GM23338 (cell line): Measurements from ENCODE around the gene OAS3. TPM values are rescaled to one million over a fixed set of nuclear protein-coding genes. Genes with fewer than 3 reads are reported as not detected.

Experiments used
- ATAC-seq: fragments of 200-7000 bp; cut with Tn5 transposase; 3 replicates; pipeline ENCODE4 v1.9.1; 2020
- DNase-seq: peaks from one replicate; pipeline ENCODE4 v3.0.0-alpha.2; 2015; ENCODE audit warnings: low spot score
- H2AFZ ChIP-seq: fragments of 200-600 bp; sonication (generic); 2 replicates; pipeline ENCODE4 v1.8.0; 2016; ENCODE audit warnings: antibody characterized with exemption, mild to moderate bottlenecking, moderate library complexity
- H3F3A ChIP-seq: fragments of 200-600 bp; sonication (generic); replicated peaks from 2 replicates; pipeline ENCODE4 v1.8.0; 2017; ENCODE audit warnings: antibody characterized with exemption, mixed run types, low read depth
- H3K27ac ChIP-seq: fragments of 200-600 bp; sonication (generic); 2 replicates; pipeline ENCODE4 v1.6.1; 2016; ENCODE audit warnings: low read depth
- H3K27me3 ChIP-seq: fragments of 200-600 bp; sonication (generic); 2 replicates; pipeline ENCODE4 v1.8.0; 2016; ENCODE audit warnings: mild to moderate bottlenecking, mixed run types, moderate library complexity; ENCODE audit not compliant: insufficient read depth
- H3K36me3 ChIP-seq: fragments of 200-600 bp; sonication (generic); 2 replicates; pipeline ENCODE4 v1.8.0; 2016; ENCODE audit warnings: mild to moderate bottlenecking; ENCODE audit not compliant: insufficient read depth
- H3K4me1 ChIP-seq: fragments of 200-600 bp; sonication (generic); 2 replicates; pipeline ENCODE4 v1.8.0; 2016; ENCODE audit warnings: mild to moderate bottlenecking, moderate library complexity; ENCODE audit not compliant: insufficient read depth
- H3K4me2 ChIP-seq: fragments of 200-600 bp; sonication (generic); 2 replicates; pipeline ENCODE4 v1.7.1; 2017; ENCODE audit warnings: mixed run types
- H3K4me3 ChIP-seq: fragments of 200-600 bp; sonication (generic); 2 replicates; pipeline ENCODE4 v1.6.1; 2016; ENCODE audit warnings: mixed run types
- H3K79me2 ChIP-seq: fragments of 200-600 bp; sonication (generic); replicated peaks from 2 replicates; pipeline ENCODE4 v1.8.0; 2017; ENCODE audit warnings: mild to moderate bottlenecking; ENCODE audit not compliant: insufficient read depth
- H3K9me2 ChIP-seq: fragments of 200-600 bp; sonication (generic); 2 replicates; pipeline ENCODE4 v1.8.0; 2017; ENCODE audit not compliant: insufficient read depth
- H4K20me1 ChIP-seq: fragments of 200-600 bp; sonication (generic); replicated peaks from 2 replicates; pipeline ENCODE4 v1.8.0; 2017; ENCODE audit warnings: mild to moderate bottlenecking; ENCODE audit not compliant: insufficient read depth
- H3K27ac Mint-ChIP-seq: 2 replicates; pipeline ENCODE4 v1.8.0; 2020; ENCODE audit warnings: inconsistent platforms, mild to moderate bottlenecking, moderate library complexity, mixed read lengths
- H3K27me3 Mint-ChIP-seq: 3 replicates; pipeline ENCODE4 v1.8.0; 2022; ENCODE audit warnings: low read depth, mild to moderate bottlenecking, moderate library complexity, mixed read lengths, inconsistent platforms; ENCODE audit not compliant: insufficient read depth, poor library complexity
- H3K36me3 Mint-ChIP-seq: 3 replicates; pipeline ENCODE4 v1.8.0; 2021; ENCODE audit warnings: low read depth, mild to moderate bottlenecking, inconsistent platforms, moderate library complexity, mixed read lengths
- H3K4me1 Mint-ChIP-seq: 3 replicates; pipeline ENCODE4 v1.8.0; 2020; ENCODE audit warnings: mild to moderate bottlenecking, inconsistent platforms, mixed read lengths
- H3K4me3 Mint-ChIP-seq: 3 replicates; pipeline ENCODE4 v1.8.0; 2021; ENCODE audit warnings: moderate library complexity, mild to moderate bottlenecking, inconsistent platforms, mixed read lengths
- H3K9me3 Mint-ChIP-seq: 3 replicates; pipeline ENCODE4 v1.8.0; 2020; ENCODE audit warnings: moderate library complexity, mild to moderate bottlenecking, inconsistent platforms, mixed read lengths
- CTCF ChIP-seq, 2 experiments: fragments of 200-600 bp in 1 of 2; sonication (generic) in 1 of 2; conservative IDR thresholded peaks; 2 replicates each; pipeline versions ENCODE4 v1.5.1 to v1.6.1; 2016 to 2017; ENCODE audit warnings: antibody characterized with exemption in 2 of 2, low read depth in 2 of 2, mild to moderate bottlenecking in 2 of 2, moderate library complexity in 1 of 2
- ETS1 ChIP-seq: IDR thresholded peaks from 2 replicates; pipeline ENCODE4 v1.6.1; 2016; ENCODE audit warnings: antibody characterized with exemption
- EZH2 ChIP-seq: fragments of 200-600 bp; sonication (generic); IDR thresholded peaks from one replicate; pipeline ENCODE4 v1.8.0; 2017; ENCODE audit warnings: antibody characterized with exemption, mild to moderate bottlenecking, low read depth; ENCODE audit not compliant: unreplicated experiment
- EZH2phosphoT487 ChIP-seq: fragments of 200-600 bp; sonication (generic); IDR thresholded peaks from one replicate; pipeline ENCODE4 v1.8.1; 2018; ENCODE audit warnings: antibody characterized with exemption; ENCODE audit not compliant: unreplicated experiment
- JUNB ChIP-seq: IDR thresholded peaks from one replicate; pipeline ENCODE4 v1.6.1; 2016; ENCODE audit warnings: antibody characterized with exemption; ENCODE audit not compliant: unreplicated experiment
- NANOG ChIP-seq: IDR thresholded peaks from 2 replicates; pipeline ENCODE4 v1.6.1; 2016; ENCODE audit warnings: antibody characterized with exemption, borderline replicate concordance
- POLR2AphosphoS5 ChIP-seq: IDR thresholded peaks from 2 replicates; pipeline ENCODE4 v1.6.1; 2016; ENCODE audit warnings: antibody characterized with exemption, low read depth
- REST ChIP-seq: IDR thresholded peaks from one replicate; pipeline ENCODE4 v1.6.1; 2018; ENCODE audit warnings: antibody characterized with exemption; ENCODE audit not compliant: unreplicated experiment
- STAT1 ChIP-seq: IDR thresholded peaks from one replicate; pipeline ENCODE4 v1.6.1; 2016; ENCODE audit warnings: antibody characterized with exemption; ENCODE audit not compliant: unreplicated experiment
- ZNF114 ChIP-seq: fragments of 250-450 bp; sonication (Bioruptor Pico); IDR thresholded peaks from 2 replicates; pipeline ENCODE4 v1.5.0; 2020; ENCODE audit warnings: mild to moderate bottlenecking, moderate library complexity
- ZNF331 ChIP-seq: fragments of 250-450 bp; sonication (Bioruptor Pico); IDR thresholded peaks from 2 replicates; pipeline ENCODE4 v1.5.0; 2020; ENCODE audit warnings: low read depth, mild to moderate bottlenecking, moderate library complexity
- ZNF462 ChIP-seq: fragments of 250-450 bp; sonication (Bioruptor Pico); IDR thresholded peaks from 2 replicates; pipeline ENCODE4 v1.5.0; 2020; ENCODE audit warnings: mild to moderate bottlenecking, moderate library complexity
- polyA plus RNA-seq: library from polyadenylated mRNA; unstranded; fragments of >200 nt; fragmentation: Nextera tagmentation; extraction: Ambion mirVana; gene quantifications from 2 replicates; pipeline ENCODE4 v1.2.1, GENCODE V29; 2016
- total RNA-seq: library from RNA; depleted of rRNA; stranded (reverse); fragments of >200 nt; shearing (Covaris generic); gene quantifications from 2 replicates; pipeline ENCODE4 v1.2.3, GENCODE V29; 2014

OAS3 gene
- total and polyA plus RNA-seq, 2 experiments from 2014 or later: 0.27 to 1.4 TPM

- Histone ChIP-seq H2AFZ (no peak overlapping the region), H3F3A (no peaks in the 10 kb centered on the region), H3K4me3 (no peak overlapping the region), H3K9me2 (no peaks in the 10 kb centered on the region), H3K4me1 (no peaks in the 10 kb centered on the region), H4K20me1 (no peaks in the 10 kb centered on the region), H3K36me3 (no peaks in the 10 kb centered on the region), H3K27ac (no peak overlapping the region), H3K79me2 (no peaks in the 10 kb centered on the region), H3K27me3 (no peaks in the 10 kb centered on the region), H3K4me2 (no peak overlapping the region)
- Mint-ChIP-seq H3K27ac (no peak overlapping the region), H3K36me3 (no peaks in the 10 kb centered on the region), H3K9me3 (peaks cover 3% of the 10 kb centered on the region; the same call in 2 of the 3 replicates), H3K27me3 (peaks cover 6% of the 10 kb centered on the region), H3K4me1 (no peaks in the 10 kb centered on the region), H3K4me3 (no peak overlapping the region)
- no peak for DNase-seq
- no peak for ATAC-seq
- TF ChIP-seq CTCF (conservative IDR thresholded peaks at IDR 0.05; ENCODE audit: low read depth in 2 of 2) (no peak), NANOG (no peak), ETS1 (no peak), REST (no peak), JUNB (no peak), EZH2phosphoT487 (no peak), ZNF462 (CRISPR knock-in tag) (no peak), POLR2AphosphoS5 (no peak), EZH2 (no peak), STAT1 (no peak), ZNF114 (CRISPR knock-in tag) (no peak), ZNF331 (CRISPR knock-in tag) (no peak)
Measured at GRCh38 chr12:112998987-112999767, 60.9 kb downstream of the OAS3 start.
